KMS-11 (cell line): ENCODE results near the gene RAPGEF2.
A peak's percentile ranks its signal among the peaks of the same experiment; 100 is the strongest.

Experiments
- H2AFZ ChIP-seq: fragments of 200-600 bp; sonication (generic); 2 replicates; pipeline ENCODE4 v1.6.1; 2016; ENCODE audit warnings: antibody characterized with exemption, mixed run types, low read depth
- H3K27ac ChIP-seq: fragments of 200-600 bp; sonication (generic); 2 replicates; pipeline ENCODE4 v1.6.1; 2016; ENCODE audit warnings: mild to moderate bottlenecking, mixed run types
- H3K27me3 ChIP-seq: fragments of 200-600 bp; sonication (generic); 2 replicates; pipeline ENCODE4 v1.6.1; 2017; ENCODE audit warnings: mild to moderate bottlenecking, low read depth, mixed run types, moderate library complexity; ENCODE audit not compliant: insufficient read depth
- H3K36me3 ChIP-seq: fragments of 200-600 bp; sonication (generic); 2 replicates; pipeline ENCODE4 v1.6.1; 2017; ENCODE audit warnings: mild to moderate bottlenecking, mixed run types; ENCODE audit not compliant: insufficient read depth
- H3K4me1 ChIP-seq: fragments of 200-600 bp; sonication (generic); 2 replicates; pipeline ENCODE4 v1.6.1; 2016; ENCODE audit warnings: mild to moderate bottlenecking, low read depth, mixed run types; ENCODE audit not compliant: poor library complexity, severe bottlenecking
- H3K4me2 ChIP-seq: fragments of 200-600 bp; sonication (generic); 2 replicates; pipeline ENCODE4 v1.7.0; 2016; ENCODE audit warnings: mild to moderate bottlenecking, mixed run types
- H3K4me3 ChIP-seq: fragments of 200-600 bp; sonication (generic); IDR thresholded peaks from 2 replicates; pipeline ENCODE4 v1.6.1; 2017; ENCODE audit warnings: low read depth, low read length, mixed read lengths; ENCODE audit not compliant: insufficient read depth
- H3K79me2 ChIP-seq: fragments of 200-600 bp; sonication (generic); 2 replicates; pipeline ENCODE4 v1.6.1; 2016; ENCODE audit warnings: low read depth, mixed run types; ENCODE audit not compliant: insufficient read depth
- H3K9ac ChIP-seq: fragments of 200-600 bp; sonication (generic); 2 replicates; pipeline ENCODE4 v1.6.1; 2016; ENCODE audit warnings: mild to moderate bottlenecking, mixed run types
- H4K20me1 ChIP-seq: fragments of 200-600 bp; sonication (generic); 2 replicates; pipeline ENCODE4 v1.6.1; 2016; ENCODE audit warnings: mild to moderate bottlenecking, mixed run types; ENCODE audit not compliant: insufficient read depth
- CTCF ChIP-seq: fragments of 200-600 bp; sonication (generic); conservative IDR thresholded peaks from 2 replicates; pipeline ENCODE4 v1.6.1; 2017; ENCODE audit warnings: low read depth, mild to moderate bottlenecking, antibody characterized with exemption, low read length, moderate library complexity, mixed read lengths

RAPGEF2 gene

GRCh38 chr4:159369256-159369655, 266.4 kb downstream of the RAPGEF2 start:
- H3K27me3 ChIP-seq, result no peaks in the 10 kb centered on the region
- no peaks in the 10 kb centered on the region for H3K36me3 ChIP-seq
- no peak overlapping the region for H3K4me2 ChIP-seq
- no peak overlapping the region for H2AFZ ChIP-seq
- no peak overlapping the region for H3K9ac ChIP-seq
- H3K27ac ChIP-seq, result no peak overlapping the region
- no peak for TF ChIP-seq CTCF
- peaks cover 14% of the 10 kb centered on the region for H3K4me1 ChIP-seq
- H3K4me3 ChIP-seq, result no peak overlapping the region
- H3K79me2 ChIP-seq, result no peaks in the 10 kb centered on the region
- no peaks in the 10 kb centered on the region for H4K20me1 ChIP-seq

DNA sequence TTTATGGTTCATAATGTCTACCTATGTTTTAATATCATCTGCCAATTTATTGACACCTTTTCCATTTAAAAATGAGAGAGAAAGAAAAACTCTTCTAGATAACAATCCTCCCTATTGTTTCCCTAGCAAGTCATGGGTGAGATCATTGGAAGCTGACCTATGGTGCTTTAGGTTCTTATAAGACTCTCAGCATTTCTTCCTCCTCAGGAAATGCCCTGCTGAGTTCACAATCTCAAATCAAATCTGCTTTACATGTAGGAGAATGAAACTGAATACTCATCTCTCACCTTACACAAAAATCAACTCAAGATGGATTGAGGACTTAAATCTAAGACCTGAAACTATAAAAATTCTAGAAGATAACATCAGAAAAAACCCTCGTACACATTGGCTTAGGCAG, 267.4 kb downstream of the RAPGEF2 start:
- Histone ChIP-seq H3K4me1 (peaks cover 14% of the 10 kb centered on the region), H3K79me2 (no peaks in the 10 kb centered on the region), H3K4me2 (0 out of 2 replicates have a peak overlapping the region, but pooled peaks have one; percentile 6), H4K20me1 (no peaks in the 10 kb centered on the region), H3K4me3 (no peak overlapping the region), H3K36me3 (no peaks in the 10 kb centered on the region), H3K9ac (no peak overlapping the region), H3K27ac (peak overlapping the region; percentile 2; the same call in 1 of the 2 replicates), H2AFZ (no peak overlapping the region), H3K27me3 (no peaks in the 10 kb centered on the region)
- no peak for TF ChIP-seq CTCF

GRCh38 chr4:159374749-159375530, 272.1 kb downstream of the RAPGEF2 start:
- Histone ChIP-seq H4K20me1 (no peaks in the 10 kb centered on the region), H3K36me3 (no peaks in the 10 kb centered on the region), H3K4me2 (no peak overlapping the region), H3K4me1 (peaks cover 10% of the 10 kb centered on the region), H3K9ac (no peak overlapping the region), H3K79me2 (no peaks in the 10 kb centered on the region), H3K27me3 (no peaks in the 10 kb centered on the region), H3K4me3 (no peak overlapping the region), H2AFZ (no peak overlapping the region), H3K27ac (no peak overlapping the region)
- TF ChIP-seq CTCF, result no peak

DNA sequence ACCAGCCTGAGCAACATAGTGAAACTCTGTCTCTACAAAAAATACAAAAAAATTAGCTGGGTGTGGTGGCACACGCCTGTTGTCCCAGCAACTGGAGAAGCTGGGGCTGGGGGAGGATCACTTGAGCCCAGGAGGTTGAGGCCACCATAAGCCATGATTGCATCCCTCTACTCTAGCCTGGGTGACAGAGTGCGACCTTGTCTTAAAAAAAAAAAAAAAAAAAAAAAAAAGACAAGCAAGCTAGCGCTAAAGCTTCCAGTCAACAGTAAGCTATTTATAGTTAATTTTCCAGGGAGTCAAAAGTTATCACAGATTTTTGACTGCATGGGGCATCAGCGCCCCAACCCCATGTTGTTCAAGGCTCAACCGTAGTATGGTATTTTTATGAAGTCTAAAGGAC, 273.4 kb downstream of the RAPGEF2 start:
- Histone ChIP-seq H3K9ac (no peak overlapping the region), H3K27me3 (no peaks in the 10 kb centered on the region), H3K79me2 (no peaks in the 10 kb centered on the region), H3K4me1 (no peaks in the 10 kb centered on the region), H3K36me3 (no peaks in the 10 kb centered on the region), H4K20me1 (no peaks in the 10 kb centered on the region), H3K27ac (no peak overlapping the region), H3K4me2 (no peak overlapping the region), H3K4me3 (no peak overlapping the region), H2AFZ (no peak overlapping the region)
- no peak for TF ChIP-seq CTCF
